ENCODE results near the gene SPON1. TPM values are rescaled to one million over a fixed set of nuclear protein-coding genes. Genes with fewer than 3 reads are reported as not detected.
"Not testable (repeated sequence)": the region's sequence is repeated elsewhere in the genome, so short reads cannot be mapped to it uniquely, and the experiment has no call there.

Gene SPON1
- total RNA-seq, 1 experiment from 2014 or later = not detected

DNA sequence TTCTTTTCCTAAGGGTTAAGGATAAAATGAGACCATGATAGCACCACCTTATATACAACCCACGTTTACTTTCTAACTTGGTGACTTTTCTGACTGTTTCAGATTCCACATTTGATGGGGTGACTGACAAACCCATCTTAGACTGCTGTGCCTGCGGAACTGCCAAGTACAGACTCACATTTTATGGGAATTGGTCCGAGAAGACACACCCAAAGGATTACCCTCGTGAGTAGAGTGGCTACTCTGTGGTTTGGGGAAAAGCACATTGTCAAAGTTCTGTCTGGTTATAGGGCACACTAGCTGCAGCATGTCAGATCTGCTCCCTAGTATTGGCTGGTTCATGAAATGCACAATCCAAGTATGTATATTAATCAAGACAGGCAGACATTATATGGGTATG is 117.3 kb downstream of the SPON1 start:
- DNase-seq = no peak
- Histone ChIP-seq H3K9me3 (no peaks in the 10 kb centered on the region), H3K4me3 (no peak overlapping the region)

DNA sequence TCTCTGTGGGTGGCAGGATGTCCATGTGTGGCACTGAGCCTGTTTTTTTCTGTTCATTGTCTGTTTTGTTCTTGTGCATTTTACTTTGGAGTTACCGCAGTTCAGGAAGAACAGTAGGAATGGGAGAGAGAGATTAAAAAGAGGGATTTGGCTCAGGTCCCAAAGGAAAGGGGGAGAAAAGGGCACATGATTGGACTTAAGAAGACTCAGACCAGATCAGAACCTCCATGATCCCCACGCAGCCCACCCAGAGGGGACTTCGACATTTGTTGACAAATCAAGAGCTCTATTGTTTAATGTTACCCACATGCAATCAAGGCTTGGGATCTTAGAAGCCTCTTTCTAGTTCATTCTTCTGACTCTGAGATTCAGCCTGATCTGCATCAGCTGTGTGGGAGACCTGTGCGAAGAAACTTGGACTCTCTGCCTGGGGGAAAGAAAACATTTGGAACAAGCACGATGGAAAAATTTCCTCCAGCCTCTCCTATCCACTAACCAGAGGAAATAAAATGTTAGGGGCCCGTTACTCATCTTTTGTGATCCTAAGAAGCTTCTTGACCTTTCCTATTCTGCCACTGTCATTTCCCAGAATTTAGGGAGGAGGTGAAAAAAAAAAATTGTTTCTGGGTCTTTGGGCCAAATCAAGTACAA is 119.2 kb downstream of the SPON1 start:
- Histone ChIP-seq H3K9me3 (no peaks in the 10 kb centered on the region), H3K36me3 (no peaks in the 10 kb centered on the region), H3K4me3 (no peak overlapping the region), H3K27me3 (no peaks in the 10 kb centered on the region)
- no peak for DNase-seq

More for the DNA sequence above, 117.3 kb downstream of the SPON1 start:
- Histone ChIP-seq H3K36me3 (no peaks in the 10 kb centered on the region), H3K27me3 (no peaks in the 10 kb centered on the region)

DNA sequence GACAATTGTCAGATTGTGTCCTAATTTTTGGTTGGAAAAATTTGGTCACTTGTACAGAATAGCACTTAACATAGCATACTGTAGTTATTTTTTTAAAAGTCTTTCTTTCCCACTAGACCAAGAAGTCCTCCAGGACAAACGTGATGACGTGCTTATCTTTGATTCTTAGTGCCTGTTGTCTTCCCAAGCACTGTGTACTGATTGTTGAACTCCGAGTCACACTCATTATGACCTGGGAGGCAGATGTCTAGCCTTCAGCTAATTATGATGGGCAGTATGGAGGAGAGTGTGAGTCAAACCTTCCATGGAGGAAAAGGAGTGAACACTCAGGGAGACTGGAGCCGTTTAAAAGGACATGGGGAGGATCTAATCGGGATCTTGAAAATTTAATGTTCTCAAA is 119.8 kb downstream of the SPON1 start:
- Histone ChIP-seq H3K27me3 (no peaks in the 10 kb centered on the region), H3K36me3 (no peaks in the 10 kb centered on the region), H3K9me3 (no peaks in the 10 kb centered on the region), H3K4me3 (no peak overlapping the region)
- no peak for DNase-seq

DNA sequence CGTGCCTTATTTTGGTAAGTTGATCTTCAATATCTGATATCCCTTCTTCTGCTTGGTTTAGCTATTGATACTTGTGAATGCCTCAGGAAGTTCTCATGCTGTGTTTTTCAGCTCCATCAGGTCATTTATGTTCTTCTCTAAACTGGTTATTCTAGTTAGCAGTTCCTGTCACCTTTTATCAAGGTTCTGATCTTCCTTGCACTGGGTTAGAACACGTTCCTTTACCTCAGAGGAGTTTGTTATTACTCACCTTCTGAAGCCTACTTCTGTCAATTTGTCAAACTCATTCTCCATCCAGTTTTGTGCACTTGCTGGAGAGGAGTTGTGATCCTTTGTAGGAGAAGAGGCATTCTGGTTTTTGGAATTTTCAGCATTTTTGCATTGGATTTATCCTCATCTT is 126.3 kb downstream of the SPON1 start:
- not testable (repeated sequence) for H3K36me3 ChIP-seq, H3K27me3 ChIP-seq, H3K9me3 ChIP-seq, DNase-seq, H3K4me3 ChIP-seq

DNA sequence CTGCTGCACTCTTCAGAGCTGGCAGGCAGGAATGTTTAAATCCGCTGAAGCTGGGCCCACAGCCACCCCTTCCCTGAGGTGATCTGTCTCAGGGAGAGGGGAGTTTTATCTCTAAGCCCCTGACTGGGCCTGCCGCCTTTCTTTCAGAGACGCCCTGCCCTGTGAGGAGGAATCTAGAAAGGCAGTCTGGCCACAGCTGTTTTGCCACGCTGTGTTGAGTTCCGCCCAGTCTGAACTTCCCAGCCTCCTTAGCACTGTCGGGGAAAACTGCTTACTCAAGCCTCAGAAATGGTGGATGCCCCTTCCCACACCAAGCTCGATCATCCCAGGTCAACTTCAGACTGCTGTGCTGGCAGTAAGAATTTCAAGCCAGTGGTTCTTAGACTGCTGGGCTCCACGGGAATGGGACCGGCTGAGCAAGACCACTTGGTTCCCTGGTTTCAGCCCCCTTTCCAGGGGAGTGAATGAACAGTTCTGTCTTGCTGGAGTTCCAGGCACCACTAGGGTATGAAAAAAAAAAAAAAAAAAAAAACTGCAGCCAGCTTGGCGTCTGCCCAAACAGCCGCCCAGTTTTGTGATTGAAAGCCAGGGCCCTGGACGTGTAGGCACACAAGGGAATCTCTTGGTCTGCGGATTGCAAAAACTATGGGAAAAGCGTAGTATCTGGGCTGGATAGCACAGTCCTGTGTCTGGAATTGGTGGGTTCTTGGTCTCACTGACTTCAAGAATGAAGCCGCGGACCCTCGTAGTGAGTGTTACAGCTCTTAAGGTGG is 127.4 kb downstream of the SPON1 start:
- Histone ChIP-seq H3K4me3 (no peak overlapping the region), H3K27me3 (no peaks in the 10 kb centered on the region), H3K9me3 (no peaks in the 10 kb centered on the region), H3K36me3 (no peaks in the 10 kb centered on the region)
- DNase-seq = no peak

DNA sequence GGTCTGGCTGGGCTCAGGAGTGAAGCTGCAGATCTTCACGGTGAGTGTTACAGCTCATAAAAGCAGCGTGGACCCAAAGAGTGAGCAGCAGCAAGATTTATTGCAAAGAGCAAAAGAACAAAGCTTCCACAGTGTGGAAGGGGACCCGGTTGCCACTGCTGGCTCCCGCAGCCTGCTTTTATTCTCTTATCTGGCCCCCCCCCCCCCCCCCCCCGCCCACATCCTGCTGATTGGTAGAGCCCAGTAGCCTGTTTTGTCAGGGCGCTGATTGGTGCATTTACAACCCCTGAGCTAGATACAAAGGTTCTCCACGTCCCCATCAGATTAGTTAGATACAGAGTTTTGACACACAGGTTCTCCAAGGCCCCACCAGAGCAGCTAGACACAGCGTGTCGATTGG is 128.1 kb downstream of the SPON1 start:
- H3K9me3 ChIP-seq, H3K36me3 ChIP-seq, H3K27me3 ChIP-seq, H3K4me3 ChIP-seq, DNase-seq: not testable (repeated sequence)

DNA sequence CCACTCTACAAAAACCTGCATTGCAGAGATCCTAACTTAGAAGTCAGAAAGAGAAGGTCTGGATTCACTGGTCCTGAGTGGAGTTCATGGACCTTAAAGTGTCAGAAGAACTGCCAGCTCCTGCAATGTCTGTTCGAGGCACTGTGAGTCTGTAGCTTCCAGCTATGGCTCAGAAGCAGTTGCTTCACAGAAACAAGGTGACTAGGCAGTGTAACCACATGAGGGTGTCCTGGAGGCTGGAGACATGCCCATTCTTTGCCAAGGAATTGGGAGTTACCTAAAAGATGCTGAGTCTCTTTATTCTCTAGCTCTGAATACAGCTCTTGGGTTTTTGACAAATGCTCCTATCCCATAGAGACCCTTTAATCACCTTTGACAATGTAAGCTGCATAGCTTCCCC is 130.5 kb downstream of the SPON1 start:
- no peaks in the 10 kb centered on the region for H3K9me3 ChIP-seq
- DNase-seq = no peak

DNA sequence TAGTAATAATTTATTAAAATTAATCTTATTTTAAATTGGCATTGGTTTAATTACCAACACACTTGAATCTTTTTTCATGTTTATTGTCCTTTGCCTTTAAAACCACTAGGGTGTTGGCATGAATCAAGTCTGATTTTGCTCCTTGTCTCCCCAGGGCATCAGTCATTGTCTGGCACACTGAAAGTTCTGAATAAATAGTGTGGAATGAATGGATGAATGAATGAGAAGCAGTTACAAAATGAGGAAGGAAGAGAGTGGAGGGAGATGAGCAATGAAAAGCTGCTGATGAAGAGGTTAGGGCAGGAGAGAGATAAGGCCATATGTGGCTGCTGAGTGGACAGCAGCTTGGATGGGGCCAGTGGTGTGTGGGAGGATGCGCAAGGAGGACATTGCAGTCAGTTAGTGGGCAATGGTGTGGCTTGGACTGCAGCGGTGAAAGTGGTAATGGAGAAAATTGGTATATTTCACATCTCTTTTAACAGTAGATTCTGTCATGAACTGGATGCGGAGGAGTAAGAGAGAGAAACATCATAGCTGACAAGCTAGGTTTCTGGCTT is 132.0 kb downstream of the SPON1 start:
- no peak overlapping the region for H3K4me3 ChIP-seq
- DNase-seq = peak; percentile 8
- no peaks in the 10 kb centered on the region for H3K36me3 ChIP-seq
- no peaks in the 10 kb centered on the region for H3K27me3 ChIP-seq
- no peaks in the 10 kb centered on the region for H3K9me3 ChIP-seq

More for the DNA sequence above, 130.5 kb downstream of the SPON1 start:
- H3K27me3 ChIP-seq = no peaks in the 10 kb centered on the region
- no peak overlapping the region for H3K4me3 ChIP-seq
- H3K36me3 ChIP-seq = no peaks in the 10 kb centered on the region

DNA sequence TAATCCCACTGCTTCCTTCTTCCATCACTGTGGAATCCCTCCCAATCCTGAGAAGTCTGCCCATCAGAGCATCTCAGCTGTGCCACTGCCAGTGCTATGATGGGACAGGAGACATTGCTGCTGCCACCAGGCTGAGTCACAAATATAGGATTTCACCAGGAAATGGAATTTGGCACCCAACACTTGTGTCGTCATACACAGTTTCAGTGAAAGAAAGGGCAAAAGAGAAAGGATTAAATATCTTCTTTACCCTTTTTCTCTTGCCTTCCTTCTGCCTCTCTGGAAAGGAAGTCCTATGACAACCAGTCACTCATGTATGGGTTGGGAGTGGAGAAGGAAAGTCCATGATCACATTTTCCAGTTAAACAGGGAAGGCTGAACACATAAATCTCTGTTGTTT is 133.4 kb downstream of the SPON1 start:
- DNase-seq = peak; percentile 15
- no peak overlapping the region for H3K4me3 ChIP-seq
- no peaks in the 10 kb centered on the region for H3K36me3 ChIP-seq
- no peaks in the 10 kb centered on the region for H3K27me3 ChIP-seq
- no peaks in the 10 kb centered on the region for H3K9me3 ChIP-seq

DNA sequence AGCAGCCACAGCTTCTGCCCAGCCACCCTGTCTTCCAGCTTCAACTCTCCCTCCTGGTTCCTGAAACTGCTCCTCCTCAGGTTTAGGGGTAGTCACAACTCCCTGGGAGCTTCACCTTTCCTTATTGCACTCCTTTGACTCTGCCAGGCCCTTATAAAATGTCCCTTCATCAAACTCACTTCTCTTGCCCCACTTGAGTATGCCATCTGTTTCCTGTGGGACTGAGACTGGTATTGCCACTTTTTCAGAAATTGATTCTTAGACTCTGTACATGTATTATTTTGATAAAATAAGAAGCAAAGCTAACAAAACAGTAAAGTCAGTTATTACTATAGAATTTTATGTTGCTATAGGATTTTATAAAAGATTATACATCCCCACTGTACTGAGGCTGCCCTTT is 134.1 kb downstream of the SPON1 start:
- H3K27me3 ChIP-seq = no peaks in the 10 kb centered on the region
- DNase-seq = no peak
- H3K9me3 ChIP-seq = no peaks in the 10 kb centered on the region
- H3K36me3 ChIP-seq = no peaks in the 10 kb centered on the region
- H3K4me3 ChIP-seq = no peak overlapping the region

DNA sequence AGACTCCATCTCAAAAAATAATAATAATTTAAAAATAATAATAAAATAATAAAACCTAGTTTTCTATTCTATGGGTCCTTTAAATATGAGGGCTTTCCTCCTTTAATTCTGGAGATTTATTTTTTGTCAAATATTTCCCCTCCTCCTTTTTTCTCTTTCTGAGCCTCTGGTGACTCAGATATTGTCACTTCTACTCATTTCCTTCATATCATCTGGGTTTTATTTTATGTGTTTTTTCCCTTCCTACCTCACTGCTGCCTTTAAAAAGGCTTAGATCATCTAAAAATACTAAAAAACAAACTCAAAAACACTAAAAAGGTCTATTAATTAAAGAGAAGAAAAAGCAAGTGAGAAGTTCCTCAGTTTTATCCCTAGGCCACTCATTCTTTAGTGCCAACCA is 138.9 kb downstream of the SPON1 start:
- no peak for DNase-seq

DNA sequence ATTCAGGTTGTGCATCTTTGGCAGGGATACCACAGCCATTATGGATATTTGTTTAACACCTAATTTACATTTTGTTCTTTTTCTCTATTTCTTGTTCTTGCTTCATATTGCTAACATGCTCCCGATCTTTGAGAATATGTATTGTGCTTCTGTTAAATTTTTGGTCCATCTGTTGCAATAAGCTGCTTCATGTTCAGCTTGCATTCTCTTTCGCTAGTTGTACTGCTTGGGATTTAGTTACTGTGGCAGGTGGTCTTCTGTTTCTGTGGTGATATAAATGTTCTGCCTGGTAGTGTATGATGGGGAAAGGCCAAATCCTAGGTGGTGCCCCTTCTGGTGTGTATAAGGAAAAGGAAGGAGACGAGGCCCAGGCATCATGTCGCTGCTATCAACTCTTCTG is 140.2 kb downstream of the SPON1 start:
- H3K9me3 ChIP-seq = no peaks in the 10 kb centered on the region
- H3K36me3 ChIP-seq = no peaks in the 10 kb centered on the region
- no peak for DNase-seq
- no peaks in the 10 kb centered on the region for H3K27me3 ChIP-seq
- H3K4me3 ChIP-seq = no peak overlapping the region

More for the DNA sequence above, 138.9 kb downstream of the SPON1 start:
- Histone ChIP-seq H3K36me3 (no peaks in the 10 kb centered on the region), H3K27me3 (no peaks in the 10 kb centered on the region), H3K4me3 (no peak overlapping the region), H3K9me3 (no peaks in the 10 kb centered on the region)

DNA sequence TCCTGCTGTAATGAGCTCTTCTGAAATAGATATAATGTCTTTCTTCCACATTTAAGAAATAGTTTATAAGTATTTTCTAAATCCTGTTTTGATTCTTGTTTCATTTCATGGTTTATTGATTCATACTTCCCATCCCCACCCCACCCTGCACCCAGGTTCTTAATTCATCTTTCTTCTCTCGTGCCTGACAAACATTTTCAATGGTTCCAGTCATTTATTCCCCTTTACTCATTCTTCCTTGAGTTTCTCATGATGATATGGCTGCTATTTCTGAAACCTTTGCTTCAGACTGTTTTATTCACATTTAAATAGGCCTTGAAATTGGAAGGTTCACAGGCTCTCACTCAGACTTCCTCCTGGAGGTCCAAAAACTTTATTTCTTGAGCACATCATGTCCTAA is 142.9 kb downstream of the SPON1 start:
- no peak for DNase-seq
- no peaks in the 10 kb centered on the region for H3K36me3 ChIP-seq
- no peak overlapping the region for H3K4me3 ChIP-seq
- no peaks in the 10 kb centered on the region for H3K27me3 ChIP-seq
- no peaks in the 10 kb centered on the region for H3K9me3 ChIP-seq

DNA sequence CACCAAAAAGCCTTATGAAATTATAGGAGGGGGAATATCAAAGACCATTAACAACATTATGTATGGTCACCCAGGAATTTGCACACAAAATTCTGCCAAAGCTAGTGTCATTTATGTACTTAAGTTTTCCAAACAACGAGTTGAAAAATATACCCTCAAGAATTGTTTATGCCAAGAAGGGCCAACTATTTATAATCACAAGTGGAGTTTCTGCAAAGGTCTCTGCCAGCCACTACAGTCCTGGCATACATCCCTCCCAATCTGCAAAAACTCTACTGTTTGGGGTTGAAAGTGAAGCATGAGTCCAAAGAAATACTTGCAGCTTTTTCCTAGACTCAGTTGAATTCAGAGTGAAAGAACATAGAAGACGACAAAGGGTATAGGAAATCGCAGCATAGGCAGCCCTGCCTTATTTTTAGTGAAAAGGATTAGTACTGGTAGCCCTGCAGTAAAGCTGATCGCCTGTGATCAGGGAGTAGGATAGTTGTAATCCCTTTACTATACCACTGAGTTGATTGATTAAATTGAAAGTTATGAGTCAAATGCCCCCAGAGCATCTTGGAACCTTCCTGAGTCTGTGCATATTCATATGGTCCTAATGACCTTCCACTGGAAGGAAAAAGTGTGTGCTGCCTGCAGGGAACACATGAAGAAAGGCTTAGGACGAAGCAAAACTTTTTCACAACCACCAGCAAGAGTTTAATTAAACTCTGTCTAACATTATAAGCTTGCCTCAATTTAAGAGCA is 144.0 kb downstream of the SPON1 start:
- no peaks in the 10 kb centered on the region for H3K27me3 ChIP-seq
- no peaks in the 10 kb centered on the region for H3K36me3 ChIP-seq
- no peak overlapping the region for H3K4me3 ChIP-seq
- H3K9me3 ChIP-seq = no peaks in the 10 kb centered on the region
- DNase-seq = no peak

DNA sequence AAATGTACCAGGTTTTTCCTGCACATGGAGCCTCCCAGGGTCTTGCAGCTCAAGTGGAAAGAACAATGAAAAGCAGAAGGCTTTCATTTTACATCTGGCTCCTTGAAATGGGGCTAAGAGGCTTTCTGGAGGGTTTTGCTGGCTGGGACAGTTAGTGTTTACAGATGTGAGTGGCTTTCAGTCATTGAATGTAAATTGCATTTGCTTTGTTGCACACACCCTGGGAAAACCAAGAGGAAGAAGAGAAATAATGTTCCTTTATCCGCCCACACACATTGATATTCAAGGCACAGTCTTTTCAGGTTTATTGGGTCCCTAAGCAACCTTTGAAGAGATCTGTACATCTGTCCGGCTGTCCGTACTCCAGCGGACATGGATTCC is 144.5 kb downstream of the SPON1 start:
- Histone ChIP-seq H3K9me3 (no peaks in the 10 kb centered on the region), H3K27me3 (no peaks in the 10 kb centered on the region), H3K36me3 (no peaks in the 10 kb centered on the region), H3K4me3 (no peak overlapping the region)
- no peak for DNase-seq

DNA sequence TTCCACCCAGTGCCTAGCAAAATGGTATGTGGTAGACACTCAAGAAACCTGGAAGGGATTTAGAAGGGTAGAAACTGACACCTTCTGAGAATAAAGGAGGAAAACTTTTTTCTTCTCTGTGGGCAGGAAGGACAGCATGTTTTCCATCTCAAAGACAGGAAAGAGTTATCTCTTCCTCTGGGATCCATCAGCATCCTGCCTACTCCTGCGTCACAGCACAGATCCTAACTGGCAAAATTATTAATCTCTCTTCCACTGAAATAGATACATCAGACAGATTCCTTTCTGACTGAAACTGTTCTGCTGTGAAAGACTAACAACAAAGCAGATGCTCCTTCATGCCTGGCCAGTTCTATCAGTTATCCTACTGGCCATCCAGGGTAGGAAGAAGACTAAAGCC is 147.2 kb downstream of the SPON1 start:
- H3K27me3 ChIP-seq = no peaks in the 10 kb centered on the region
- H3K4me3 ChIP-seq = no peak overlapping the region

DNA sequence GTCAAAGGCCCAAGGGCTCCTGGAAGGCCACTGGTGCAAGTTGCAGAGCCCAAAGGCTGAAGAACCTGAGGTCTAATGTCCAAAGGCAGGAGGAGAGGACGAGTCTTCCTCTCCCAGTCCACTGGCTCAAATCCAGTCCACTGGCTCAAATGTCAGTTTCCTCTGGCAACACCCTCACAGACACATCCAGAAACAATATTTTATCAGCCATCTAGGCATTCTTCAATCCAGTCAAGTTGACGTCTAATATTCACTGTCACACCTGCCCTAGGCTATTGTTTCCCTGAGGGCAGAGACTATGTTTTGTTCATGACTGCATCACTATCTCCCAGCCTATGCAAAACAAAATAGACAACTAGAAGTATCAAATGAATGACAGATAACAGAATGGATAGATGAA is 148.1 kb downstream of the SPON1 start:
- no peak for DNase-seq
- H3K9me3 ChIP-seq = no peaks in the 10 kb centered on the region
- H3K36me3 ChIP-seq = no peaks in the 10 kb centered on the region
- no peaks in the 10 kb centered on the region for H3K27me3 ChIP-seq
- H3K4me3 ChIP-seq = no peak overlapping the region

More for the DNA sequence above, 147.2 kb downstream of the SPON1 start:
- no peaks in the 10 kb centered on the region for H3K9me3 ChIP-seq
- DNase-seq = no peak
- H3K36me3 ChIP-seq = no peaks in the 10 kb centered on the region
